Stimulated activated CD4-positive, alpha-beta T cell treated with anti-CD3 and anti-CD28 coated beads, Interleukin-1b, Interleukin-23, amount 100 ng/mL, for 4 hours (primary cell): ENCODE measurements around the gene RAB4B.
A peak's percentile ranks its signal among the peaks of the same experiment; 100 is the strongest.
"Not testable (repeated sequence)": the region's sequence is repeated elsewhere in the genome, so short reads cannot be mapped to it uniquely, and the experiment has no call there.

Source experiments
- DNase-seq, 2 donors: peaks; one replicate each; pipeline ENCODE4 v3.0.0-alpha.2; 2020; ENCODE audit warnings: low read depth in 2 of 2

RAB4B gene

DNA sequence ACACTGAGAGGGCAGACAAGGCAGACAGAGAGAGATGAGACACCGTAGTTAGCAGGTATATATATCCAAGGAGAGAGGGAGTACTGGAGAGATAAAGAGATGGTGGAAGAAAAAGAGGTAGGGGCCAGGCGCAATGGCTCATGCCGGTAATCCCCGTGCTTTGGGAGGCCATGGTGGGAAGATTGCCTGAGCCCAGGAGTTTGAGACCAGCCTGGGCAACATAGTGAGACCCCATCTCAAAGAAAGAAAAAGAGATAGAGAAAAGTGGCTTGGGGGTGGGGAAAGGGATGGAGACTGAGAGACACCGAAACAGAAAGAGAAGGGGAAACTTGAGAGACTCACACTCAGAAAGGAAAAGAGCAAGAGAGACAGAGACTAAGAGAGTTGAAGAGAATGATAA, 2.5 kb downstream of the RAB4B start:
- DNase-seq: no peak

DNA sequence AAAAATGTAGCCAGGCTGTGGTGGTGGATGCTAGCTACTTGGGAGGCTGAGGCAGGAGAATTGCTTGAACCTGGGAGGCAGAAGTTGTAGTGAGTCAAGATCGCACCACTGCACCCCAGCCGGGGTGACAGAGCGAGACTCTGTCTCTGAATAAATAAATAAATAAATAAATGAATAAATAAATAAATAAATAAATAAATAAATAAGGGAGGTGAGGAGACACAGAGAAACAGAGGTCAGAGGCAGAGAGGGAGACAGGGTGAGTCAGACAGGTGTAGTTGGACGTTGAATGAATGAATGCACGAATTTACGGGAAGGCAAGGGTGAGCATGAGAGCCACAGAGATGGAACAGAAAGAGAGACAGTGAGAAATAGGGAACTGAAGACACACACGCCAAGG, 3.1 kb downstream of the RAB4B start:
- DNase-seq: no peak

DNA sequence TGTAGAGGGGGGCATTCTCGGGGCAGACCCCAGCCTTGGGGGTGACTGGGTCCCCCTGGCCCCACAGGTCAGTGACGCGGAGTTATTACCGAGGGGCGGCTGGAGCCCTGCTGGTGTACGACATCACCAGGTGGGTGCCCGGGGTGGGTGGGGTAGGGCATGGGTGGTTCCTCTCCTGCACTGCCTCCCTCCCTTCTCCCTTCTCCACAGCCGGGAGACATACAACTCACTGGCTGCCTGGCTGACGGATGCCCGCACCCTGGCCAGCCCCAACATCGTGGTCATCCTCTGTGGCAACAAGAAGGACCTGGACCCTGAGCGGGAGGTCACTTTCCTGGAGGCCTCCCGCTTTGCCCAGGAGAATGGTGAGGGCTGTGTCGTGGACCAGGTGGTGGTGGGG, 5.7 kb downstream of the RAB4B start:
- no peak for DNase-seq

DNA sequence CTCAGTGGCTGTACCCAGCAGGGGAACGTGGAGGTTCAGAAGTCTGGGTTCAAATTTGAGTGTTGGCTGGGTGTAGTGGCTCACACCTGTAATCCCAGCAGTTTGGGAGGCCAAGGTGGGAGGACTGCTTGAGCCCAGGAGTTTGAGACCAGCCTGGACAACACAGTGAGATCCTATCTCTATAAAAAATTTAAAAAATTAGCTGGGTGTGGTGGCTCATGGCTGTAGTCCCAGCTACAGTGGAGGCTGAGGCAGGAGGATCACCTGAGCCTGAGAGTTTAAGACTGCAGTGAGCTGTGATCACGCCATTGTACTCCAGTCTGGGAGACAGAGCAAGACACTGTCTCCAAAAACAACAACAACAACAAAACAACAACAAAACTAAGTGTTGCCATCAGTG, 6.1 kb downstream of the RAB4B start:
- not testable (repeated sequence) for DNase-seq

DNA sequence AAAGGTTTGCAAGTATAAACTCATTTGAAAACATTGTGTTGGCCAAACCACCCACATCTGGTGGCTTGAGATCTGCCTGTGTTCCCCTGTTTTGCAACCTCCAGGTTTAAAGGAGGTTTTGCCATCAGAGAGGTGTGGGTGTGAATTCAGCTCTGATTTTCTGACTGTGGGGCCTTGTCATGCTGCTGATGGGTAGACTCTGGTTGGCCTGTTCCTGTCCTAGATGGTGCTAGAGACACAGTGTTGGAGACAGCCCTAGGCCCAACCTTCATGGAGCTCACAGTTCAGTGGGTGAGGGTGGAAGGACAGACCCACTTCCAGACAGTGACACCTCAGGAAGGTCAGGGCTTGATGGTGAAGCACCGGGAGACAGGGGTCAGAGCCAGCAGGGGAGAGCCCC, 7.5 kb downstream of the RAB4B start:
- DNase-seq: no peak

DNA sequence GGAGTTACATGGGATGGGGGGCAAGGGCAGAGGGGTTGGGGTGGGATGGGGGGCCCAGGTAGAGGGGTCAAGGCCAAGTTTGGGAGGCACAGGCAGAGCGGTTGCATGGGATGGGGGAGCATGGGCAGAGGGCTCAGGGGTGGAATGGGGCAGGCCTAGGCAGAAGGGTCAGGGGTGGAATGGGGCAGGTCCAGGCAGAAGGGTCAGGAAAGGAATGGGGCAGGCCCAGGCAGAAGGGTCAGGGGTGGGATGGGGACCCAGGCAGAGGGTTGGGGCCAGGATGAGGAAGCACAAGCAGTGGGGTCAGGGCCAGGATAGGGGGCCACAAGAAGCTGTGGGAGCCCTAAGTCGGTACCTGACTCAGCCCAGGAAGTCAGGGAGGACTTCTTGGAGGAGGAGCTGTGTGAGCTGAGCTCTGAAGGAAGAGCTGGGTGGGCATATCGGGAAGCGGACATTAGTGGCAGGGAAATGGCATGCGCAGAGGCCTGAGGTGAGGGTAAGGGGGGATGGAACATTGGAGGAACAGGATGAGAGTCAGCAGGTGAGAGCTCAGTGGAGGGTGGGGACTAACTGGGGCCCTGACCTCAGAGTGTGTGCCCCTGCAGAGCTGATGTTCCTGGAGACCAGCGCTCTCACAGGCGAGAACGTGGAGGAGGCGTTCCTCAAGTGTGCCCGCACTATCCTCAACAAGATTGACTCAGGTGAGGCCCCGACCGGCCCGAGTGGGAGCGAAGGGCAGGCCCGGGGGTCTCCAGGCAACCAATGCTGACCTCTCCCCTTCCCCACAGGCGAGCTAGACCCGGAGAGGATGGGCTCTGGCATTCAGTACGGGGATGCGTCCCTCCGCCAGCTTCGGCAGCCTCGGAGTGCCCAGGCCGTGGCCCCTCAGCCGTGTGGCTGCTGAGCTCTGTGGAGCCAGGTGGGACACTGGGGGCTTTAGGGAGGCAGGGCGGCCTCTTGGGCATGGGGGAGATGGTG, 8.3 kb downstream of the RAB4B start:
- no peak for DNase-seq

DNA sequence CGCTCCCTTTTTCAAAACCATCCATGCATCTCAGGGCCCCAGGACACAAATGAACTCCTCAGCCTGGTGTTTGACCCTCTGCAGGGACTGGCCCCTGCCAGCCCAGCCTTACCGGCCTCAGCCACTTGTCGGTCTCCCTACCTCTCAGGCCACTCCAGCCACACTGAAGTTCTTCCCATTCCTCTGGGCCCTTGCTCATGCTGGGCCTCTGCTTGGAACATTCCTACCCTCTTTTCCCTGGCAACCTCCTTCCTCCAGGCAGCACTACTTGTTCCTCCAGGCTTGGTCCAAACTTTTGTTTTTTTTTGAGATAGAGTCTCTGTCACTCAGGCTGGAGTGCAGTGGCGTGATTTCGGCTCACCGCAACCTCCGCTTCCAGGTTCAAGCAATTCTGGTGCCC, 13.3 kb downstream of the RAB4B start:
- no peak for DNase-seq

DNA sequence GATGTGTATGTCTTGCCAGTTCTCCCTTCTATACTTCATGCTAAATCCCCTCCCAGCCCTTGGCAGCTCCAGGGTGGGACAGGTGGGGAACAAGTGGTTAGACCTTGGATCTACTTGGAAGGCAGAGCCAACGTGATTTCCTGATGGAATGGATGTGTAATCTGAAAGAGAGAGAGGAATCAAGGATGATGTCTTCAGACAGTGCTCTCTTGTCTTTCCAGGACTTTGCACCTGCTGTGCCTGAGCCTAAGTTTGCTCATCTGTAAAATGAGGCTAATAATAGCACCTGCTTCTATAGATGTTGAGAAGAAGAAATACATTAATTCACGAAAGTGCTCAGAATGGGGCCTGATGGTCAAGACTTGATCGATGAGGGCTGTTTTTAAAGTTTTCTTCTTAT, 13.9 kb downstream of the RAB4B start:
- no peak for DNase-seq

DNA sequence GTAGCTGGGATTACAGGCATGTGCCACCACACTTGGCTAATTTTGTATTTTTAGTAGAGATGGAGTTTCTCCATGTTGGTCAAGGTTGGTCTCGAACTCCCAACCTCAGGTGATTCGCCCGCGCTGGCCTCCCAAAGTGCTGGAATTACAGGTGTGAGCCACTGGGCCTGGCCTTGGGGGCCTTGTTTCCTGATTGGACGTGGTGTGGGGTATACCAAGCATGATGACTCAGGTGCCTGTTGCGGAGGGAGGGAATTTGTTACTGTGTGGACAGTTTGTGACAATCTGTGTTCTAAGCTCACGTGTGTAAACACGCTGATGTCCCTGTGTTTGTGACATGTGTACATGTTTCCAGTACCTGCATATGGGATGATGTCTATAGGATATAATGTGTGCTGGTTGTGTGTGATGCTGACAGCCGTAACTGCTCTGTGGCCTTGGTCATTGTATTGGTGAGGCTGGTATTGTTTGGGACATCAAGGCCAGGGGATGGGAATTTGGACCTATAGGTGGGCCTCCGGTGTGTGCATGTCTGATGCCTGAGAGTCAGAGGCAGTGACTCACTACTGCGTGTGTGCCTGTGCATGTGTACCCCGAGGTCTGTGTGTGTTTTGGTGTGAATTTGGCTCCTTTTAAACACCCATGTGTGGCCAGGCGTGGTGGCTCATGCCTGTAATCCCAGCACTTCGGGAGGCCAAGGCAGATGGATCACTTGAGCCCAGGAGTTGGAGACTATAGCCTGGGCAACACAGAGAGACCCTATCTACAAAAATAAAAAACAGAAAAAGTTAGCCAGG, 19.3 kb downstream of the RAB4B start:
- DNase-seq: no peak

DNA sequence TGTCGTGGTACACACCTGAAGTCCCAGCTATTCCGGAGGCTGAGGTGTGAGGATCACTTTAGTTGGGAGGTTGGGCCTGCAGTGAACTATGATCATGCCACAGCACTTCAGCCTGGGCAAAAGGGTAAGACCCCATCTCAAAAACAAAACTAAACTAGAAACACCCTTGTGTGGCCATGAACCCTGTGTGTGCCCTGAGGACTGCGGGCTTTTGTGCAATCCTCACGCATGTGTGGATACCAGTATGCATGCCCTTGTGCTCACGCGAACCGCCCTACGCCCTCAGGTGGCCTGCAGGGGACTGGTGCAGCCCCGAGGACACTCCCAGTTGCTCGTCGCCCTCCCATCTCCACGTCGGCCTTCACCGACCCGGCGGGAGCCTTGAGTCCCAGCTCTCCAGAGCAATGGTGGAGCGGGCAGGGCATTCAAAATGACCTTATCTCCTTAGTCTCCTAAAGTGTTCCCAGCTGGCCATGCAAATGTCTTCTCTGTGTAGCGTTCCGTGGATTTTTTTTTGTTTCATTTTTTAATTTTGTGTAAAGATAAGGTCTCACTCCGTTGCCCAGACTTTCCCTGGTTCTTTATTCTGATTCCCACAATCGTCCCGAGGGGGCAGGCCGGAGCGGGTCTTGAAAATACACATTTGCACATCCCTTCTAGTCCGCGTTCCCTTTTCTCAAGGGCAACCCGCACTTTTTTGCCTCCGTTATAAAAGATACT, 20.1 kb downstream of the RAB4B start:
- DNase-seq: peak in 1 of 2 donors; percentile 39

DNA sequence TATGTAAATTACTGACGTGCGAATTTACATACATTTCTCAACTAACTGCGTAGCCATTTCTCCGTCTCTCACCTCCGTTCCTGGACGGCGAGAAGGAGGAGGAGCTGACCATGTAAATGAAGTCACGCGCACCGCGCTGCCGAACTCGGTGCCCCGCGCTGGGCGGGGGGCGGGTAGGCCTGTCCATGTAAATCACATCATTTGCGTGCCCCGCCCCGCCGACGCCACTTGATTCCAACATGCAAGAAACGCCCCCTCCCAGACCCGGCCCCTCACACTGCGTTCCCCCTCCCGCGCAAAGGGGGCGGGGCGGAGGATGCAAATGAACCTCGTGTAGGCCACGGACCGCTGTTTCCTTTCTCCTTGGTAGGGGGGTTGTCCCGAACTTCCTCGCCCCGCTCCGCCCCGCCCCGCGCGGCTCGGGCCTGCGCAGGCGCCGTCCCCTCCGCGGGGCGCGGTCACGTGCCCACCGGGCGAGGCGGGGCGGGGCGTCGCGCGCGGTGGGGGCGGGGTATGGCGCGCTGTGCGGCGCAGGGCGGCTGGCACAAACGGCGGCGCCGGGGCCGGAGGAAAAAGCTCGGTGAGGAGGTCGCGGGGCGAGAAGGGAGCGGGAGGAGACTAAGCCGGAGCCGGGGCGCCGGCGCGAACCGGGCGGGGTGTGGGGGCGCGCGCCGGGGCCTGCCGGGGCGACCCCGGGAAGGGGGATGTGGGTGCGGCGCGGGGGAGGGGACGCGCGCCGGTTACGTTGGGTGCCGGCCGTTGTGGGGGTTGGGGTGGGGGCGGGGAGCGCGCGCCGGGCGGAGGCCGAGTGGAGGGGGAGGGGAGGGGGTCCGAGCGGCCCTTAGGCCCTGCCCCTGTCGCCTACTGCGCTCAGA, 20.9 kb downstream of the RAB4B start, which contains the start of gene EGLN2:
TSS of gene EGLN2 (plus strand) at position 509 of the 875 bp plus-strand sequence. CDS start 1,382 bp downstream, outside the sequence.
- peak; percentile 100 for DNase-seq

DNA sequence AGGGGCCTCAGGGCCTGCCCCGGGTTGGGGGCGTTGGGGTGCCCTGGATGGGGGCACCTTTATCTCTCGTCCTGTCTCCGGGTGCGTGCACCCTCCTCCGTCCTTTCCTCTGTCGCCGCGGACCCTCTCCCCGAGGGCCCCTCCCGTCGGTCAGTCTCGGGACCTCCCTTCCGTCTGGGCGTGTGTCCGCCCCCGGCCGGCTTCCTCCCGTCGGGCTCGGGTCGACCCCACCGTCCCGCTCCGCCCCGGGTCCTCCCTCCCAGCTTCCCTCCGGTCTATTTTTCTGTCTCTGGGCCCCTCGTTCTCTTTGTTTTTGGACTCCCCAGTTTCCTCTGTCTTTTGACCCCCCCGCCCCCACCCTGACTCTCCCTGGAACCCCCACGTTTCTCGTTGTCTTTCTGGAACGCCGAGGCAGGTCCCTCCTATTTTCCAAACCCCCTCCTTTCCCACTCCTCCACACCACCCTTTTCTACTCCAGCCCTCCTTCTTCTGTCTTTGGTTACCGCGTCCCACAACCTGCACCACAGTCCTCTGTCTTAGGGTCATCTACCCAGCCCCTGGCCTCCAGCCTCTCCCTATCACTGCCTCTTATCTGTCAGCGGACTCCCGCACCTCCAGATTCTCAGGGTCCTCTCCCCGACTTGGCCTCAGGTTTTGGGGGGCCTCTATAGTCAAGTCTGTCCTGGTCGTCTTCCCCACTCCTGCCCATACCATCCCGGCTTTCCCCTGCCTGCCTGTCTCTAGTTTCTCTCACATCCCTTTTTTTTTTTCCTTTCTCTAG, 21.7 kb downstream of the RAB4B start:
- DNase-seq: no peak

DNA sequence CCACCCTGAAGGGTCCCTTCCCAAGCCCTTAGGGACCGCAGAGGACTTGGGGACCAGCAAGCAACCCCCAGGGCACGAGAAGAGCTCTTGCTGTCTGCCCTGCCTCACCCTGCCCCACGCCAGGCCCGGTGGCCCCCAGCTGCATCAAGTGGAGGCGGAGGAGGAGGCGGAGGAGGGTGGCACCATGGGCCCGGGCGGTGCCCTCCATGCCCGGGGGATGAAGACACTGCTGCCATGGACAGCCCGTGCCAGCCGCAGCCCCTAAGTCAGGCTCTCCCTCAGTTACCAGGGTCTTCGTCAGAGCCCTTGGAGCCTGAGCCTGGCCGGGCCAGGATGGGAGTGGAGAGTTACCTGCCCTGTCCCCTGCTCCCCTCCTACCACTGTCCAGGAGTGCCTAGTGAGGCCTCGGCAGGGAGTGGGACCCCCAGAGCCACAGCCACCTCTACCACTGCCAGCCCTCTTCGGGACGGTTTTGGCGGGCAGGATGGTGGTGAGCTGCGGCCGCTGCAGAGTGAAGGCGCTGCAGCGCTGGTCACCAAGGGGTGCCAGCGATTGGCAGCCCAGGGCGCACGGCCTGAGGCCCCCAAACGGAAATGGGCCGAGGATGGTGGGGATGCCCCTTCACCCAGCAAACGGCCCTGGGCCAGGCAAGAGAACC, 22.4 kb downstream of the RAB4B start:
- DNase-seq: no peak

DNA sequence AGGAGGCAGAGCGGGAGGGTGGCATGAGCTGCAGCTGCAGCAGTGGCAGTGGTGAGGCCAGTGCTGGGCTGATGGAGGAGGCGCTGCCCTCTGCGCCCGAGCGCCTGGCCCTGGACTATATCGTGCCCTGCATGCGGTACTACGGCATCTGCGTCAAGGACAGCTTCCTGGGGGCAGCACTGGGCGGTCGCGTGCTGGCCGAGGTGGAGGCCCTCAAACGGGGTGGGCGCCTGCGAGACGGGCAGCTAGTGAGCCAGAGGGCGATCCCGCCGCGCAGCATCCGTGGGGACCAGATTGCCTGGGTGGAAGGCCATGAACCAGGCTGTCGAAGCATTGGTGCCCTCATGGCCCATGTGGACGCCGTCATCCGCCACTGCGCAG, 22.9 kb downstream of the RAB4B start:
- DNase-seq: no peak

DNA sequence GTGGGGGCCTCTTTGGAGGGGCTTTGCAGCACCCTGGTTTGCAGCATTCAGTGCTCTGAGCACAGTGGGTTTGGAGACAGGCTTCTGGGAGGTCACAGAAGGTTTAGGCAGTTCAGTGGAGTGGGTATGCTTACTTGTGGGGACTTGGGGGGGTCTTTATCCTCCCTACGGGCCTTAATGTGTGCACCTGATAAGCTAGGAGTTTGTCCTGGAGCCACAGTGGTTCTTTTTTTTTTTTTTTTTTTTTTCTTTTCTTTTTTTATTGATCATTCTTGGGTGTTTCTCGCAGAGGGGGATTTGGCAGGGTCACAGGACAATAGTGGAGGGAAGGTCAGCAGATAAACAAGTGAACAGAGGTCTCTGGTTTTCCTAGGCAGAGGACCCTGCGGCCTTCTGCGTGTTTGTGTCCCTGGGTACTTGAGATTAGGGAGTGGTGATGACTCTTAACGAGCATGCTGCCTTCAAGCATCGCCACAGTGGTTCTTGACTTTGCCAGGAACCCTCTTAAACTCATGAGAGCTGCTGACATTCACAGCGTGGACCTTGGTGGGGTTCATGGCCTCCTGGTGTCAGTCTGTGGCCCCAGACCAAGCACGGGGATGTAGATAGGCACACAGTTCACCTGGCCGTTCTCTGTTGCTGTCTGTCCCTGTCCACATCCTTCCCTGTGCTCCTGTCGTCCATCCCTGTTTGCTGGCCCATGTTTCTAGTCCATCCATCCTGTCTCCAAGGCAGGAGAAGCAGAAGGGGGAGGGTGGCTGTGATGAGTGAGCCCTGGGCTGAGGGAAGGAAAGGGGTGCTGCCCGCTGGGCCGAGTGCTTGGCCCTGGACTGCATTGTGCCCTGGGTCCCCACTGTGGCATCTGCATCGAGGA, 23.6 kb downstream of the RAB4B start:
- DNase-seq: no peak

DNA sequence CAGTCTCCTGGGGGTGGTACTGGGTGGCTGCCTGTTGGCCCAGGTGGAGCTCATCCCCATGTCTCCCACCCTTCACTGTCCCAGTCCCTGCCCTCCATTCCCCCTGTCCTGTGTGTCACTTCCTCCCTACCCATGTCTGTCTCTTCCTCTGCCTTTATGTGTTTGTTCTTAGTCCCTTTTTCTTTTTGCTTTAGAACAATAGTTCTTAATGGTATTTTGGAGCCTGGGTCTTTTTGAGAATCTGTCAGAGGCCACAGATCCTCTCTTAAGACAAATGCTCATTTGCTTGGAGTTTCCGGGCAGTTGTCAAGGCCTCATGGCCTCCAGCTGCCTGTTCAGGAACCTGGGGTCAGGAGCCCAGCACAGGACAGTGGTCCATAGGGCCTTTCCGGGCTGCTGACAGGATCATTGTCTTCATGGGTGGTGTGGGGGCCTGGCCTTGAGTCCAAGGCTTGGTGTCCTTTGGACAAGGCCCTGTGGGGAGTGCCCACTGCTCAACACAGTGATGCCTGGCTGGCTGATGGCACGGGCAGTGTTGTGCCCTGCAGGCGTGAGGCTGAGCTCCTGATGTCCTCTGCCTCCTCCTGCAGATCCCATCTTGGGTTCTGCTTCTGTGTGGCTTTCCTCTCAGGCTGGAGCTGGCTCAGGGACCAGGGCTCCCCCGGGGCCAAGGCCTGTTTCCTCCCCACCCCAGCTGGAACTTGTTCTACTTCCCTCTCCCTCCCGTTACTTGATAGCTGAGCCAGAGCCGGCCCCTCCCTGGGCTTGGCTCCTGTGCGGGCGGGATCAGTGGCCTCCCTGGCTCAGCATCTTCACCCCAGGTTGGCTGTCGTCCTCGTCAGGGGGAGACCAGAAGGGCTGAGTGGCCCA, 24.5 kb downstream of the RAB4B start:
- DNase-seq: no peak

DNA sequence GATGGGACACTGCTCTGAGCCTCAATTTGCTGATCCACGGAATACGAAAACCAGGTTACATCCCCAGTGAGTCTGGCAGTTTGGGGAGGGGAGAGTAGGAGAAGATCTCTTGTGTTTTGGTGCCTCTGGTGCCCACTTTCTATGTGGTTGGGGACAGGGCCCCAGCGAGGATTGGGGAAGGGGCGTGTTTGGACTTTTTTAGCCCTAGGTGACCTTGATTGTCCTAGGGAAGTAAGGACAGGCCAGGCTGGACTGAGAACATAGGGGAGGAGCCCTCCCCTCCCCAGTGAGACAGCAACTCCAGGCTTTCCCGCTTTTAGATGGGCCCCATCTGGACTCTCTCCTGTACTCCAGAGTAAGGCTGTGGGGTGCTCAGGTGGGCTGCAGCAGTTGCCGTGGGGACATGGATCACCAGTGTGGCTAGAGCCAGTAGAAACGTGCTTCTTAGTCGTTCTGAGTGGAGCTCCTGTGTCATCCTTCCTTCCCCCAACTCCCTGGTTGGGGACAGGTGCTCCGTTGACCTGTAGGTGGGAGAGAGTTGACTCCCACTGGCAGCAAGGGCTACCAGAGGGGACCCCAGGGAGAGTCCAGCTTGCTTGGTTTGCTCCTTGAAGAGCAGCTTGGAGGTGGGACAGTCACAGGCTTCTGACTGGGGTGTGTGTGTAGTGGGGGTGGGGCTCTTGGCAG, 25.3 kb downstream of the RAB4B start:
- DNase-seq: no peak
